ENCODE measurements around the gene PPP1R37. TPM values are rescaled to one million over a fixed set of nuclear protein-coding genes. Genes with fewer than 3 reads are reported as not detected.
A peak's percentile ranks its signal among the peaks of the same experiment; 100 is the strongest.

The PPP1R37 gene
- total and polyA plus RNA-seq, 2 of the 8 experiments (the other 6 are each of a cell fraction or from before 2014, with no cell fraction given) = 14.6 to 25.7 TPM

DNA sequence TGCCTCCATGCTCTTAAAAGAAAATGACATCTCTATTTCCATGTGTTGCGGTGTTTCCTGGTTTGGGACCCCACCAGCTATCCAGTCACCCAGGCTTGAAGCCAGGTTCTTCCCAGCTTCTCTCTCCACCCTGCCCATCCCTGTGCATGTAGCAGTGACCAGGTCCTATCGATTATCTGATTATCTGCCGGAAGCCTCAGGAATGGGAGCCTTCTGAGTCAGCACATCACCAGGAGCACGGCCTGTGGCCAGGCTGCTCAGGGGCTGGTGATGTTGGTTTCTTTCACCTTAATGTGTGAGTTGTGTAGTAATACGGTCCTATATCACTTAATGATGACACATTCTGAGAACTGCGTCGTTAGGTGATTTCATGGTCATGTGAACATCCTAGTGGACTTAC, 33.7 kb downstream of the PPP1R37 start:
- H4K5ac ChIP-seq (ENCODE audit: insufficient read length, low read depth, low read length) = no peak overlapping the region
- H3K56ac ChIP-seq (replicated peaks; ENCODE audit: insufficient read length, low read depth, low read length) = no peak overlapping the region
- H2BK15ac ChIP-seq (ENCODE audit: low read length) = no peak overlapping the region
- no peaks in the 10 kb centered on the region for H3K23me2 ChIP-seq (ENCODE audit: low read depth, low read length)
- no peak overlapping the region for H2BK120ac ChIP-seq (replicated peaks; ENCODE audit: low read depth, low read length)
- H4K8ac ChIP-seq (ENCODE audit: extremely low read depth, insufficient read depth, low read length) = peak overlapping the region; percentile 36; the same call in 1 of the 2 replicates
- H3K14ac ChIP-seq (ENCODE audit: insufficient read length) = no peak overlapping the region
- H2AK5ac ChIP-seq (ENCODE audit: low read depth, low read length) = no peak overlapping the region
- H4K91ac ChIP-seq (replicated peaks; ENCODE audit: insufficient read length, low read length) = no peak overlapping the region
- H2BK5ac ChIP-seq (ENCODE audit: low read depth, low read length) = no peak overlapping the region
- no peak overlapping the region for H3K4ac ChIP-seq (replicated peaks; ENCODE audit: insufficient read length, low read depth, low read length)
- peaks cover 0 to 10% (median 7%) of the 10 kb centered on the region in 4 experiments; a peak in 6 of 7 replicates for H3K4me1 ChIP-seq (replicated peaks in 1 of 4; ENCODE audit: control insufficient read depth in 3 of 4, insufficient read depth in 4 of 4, low read length in 3 of 4)
- no peak overlapping the region for H3K9ac ChIP-seq (replicated peaks in 1 of 4; ENCODE audit: extremely low read depth in 1 of 4, low read depth in 3 of 4, low read length in 3 of 4)
- H2BK12ac ChIP-seq (ENCODE audit: low read depth, low read length) = no peak overlapping the region
- peaks cover 0 to 47% of the 10 kb centered on the region in 2 experiments; a peak in 2 of 4 replicates for H3K79me2 ChIP-seq (ENCODE audit: control insufficient read depth in 1 of 2, insufficient read depth in 2 of 2, low read length in 2 of 2)
- no peak overlapping the region for H3K18ac ChIP-seq (ENCODE audit: extremely low read depth, low read length)
- H3K4me3 ChIP-seq (ENCODE audit: extremely low read depth in 1 of 4, insufficient read depth in 2 of 4, low read depth in 3 of 4, low read length in 4 of 4) = no peak overlapping the region
- POLR2A ChIA-PET (ENCODE audit: partially characterized antibody) = interaction anchor here (1.2 to 4.3 kb wide), 6 partner anchors 24 to 75 kb away, joined by 3 to 21 read pairs (median 4); partner anchors contain the start of gene PPP1R37
- H3K9me3 ChIP-seq (ENCODE audit: insufficient read depth in 2 of 2, low read depth in 1 of 2, low read length in 1 of 2) = no peaks in the 10 kb centered on the region
- peaks cover 19 to 40% of the 10 kb centered on the region in 2 experiments for H4K20me1 ChIP-seq (replicated peaks in 1 of 2; ENCODE audit: control insufficient read depth in 1 of 2, insufficient read depth in 2 of 2, low read length in 2 of 2)
- FAIRE-seq (no peak), DNase-seq (ENCODE audit: low read depth in 1 of 2, low spot score in 2 of 2) (no peak)
- no peak overlapping the region for H3K23ac ChIP-seq (ENCODE audit: insufficient read length)
- CTCF ChIA-PET (ENCODE audit: partially characterized antibody) = interaction anchor here (0.5 to 6.1 kb wide), 19 partner anchors 10 to 426 kb away, joined by 3 to 73 read pairs (median 12); partner anchors contain the start of genes CLASRP and PPP1R37
- H3K79me1 ChIP-seq (ENCODE audit: low read depth, low read length) = peaks cover 26% of the 10 kb centered on the region
- TF ChIP-seq PHF8 (conservative IDR thresholded peaks at IDR 0.05; ENCODE audit: low read depth, low read length) (no peak), TBP (IDR thresholded peaks at IDR 0.05; ENCODE audit: low read depth, low read length) (no peak), BACH1 (IDR thresholded peaks at IDR 0.05; ENCODE audit: low read length) (no peak), SP4 (IDR thresholded peaks at IDR 0.05; ENCODE audit: low read length) (no peak), YY1 (IDR thresholded peaks at IDR 0.05; ENCODE audit: low read depth, low read length) (no peak), BCL11A (IDR thresholded peaks at IDR 0.05; ENCODE audit: low read depth in 2 of 2, low read length in 2 of 2) (no peak), KDM5A (IDR thresholded peaks at IDR 0.05; ENCODE audit: low read length) (no peak)
- TF ChIP-seq, protein P1, sequence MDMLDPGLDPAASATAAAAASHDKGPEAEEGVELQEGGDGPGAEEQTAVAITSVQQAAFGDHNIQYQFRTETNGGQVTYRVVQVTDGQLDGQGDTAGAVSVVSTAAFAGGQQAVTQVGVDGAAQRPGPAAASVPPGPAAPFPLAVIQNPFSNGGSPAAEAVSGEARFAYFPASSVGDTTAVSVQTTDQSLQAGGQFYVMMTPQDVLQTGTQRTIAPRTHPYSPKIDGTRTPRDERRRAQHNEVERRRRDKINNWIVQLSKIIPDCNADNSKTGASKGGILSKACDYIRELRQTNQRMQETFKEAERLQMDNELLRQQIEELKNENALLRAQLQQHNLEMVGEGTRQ (IDR thresholded peaks at IDR 0.05; ENCODE audit: low read length) = no peak
- H3K36me3 ChIP-seq (ENCODE audit: control insufficient read depth in 2 of 4, insufficient read depth in 4 of 4, low read length in 3 of 4) = no peaks in the 10 kb centered on the region
- H2BK20ac ChIP-seq (ENCODE audit: low read length) = no peak overlapping the region
- no peak overlapping the region for H3K4me2 ChIP-seq (ENCODE audit: insufficient read depth in 1 of 2, low read depth in 2 of 2, low read length in 2 of 2)
- H3K27ac ChIP-seq (ENCODE audit: low read depth, low read length) = no peak overlapping the region
- 94% methylated on average over 7 of the region's 7 CpGs; no CpG with 5 or more reads in 1 of the 2 experiments for WGBS, 2 experiments (ENCODE audit: extremely low coverage in 1 of 2, insufficient coverage in 1 of 2, insufficient read length in 1 of 2, insufficient replicate concordance in 2 of 2, low coverage in 1 of 2, low lambda C conversion rate in 2 of 2, missing lambda C conversion rate in 1 of 2)
- no peaks in the 10 kb centered on the region; a peak in 1 of 7 replicates for H3K27me3 ChIP-seq (replicated peaks in 1 of 4; ENCODE audit: control insufficient read depth in 3 of 4, extremely low read depth in 1 of 4, insufficient read depth in 3 of 4, low read length in 3 of 4)
- H2AFZ ChIP-seq (ENCODE audit: low read length) = no peak overlapping the region
